Measurements from ENCODE around the gene PEX14.
"Not testable (repeated sequence)": the region's sequence is repeated elsewhere in the genome, so short reads cannot be mapped to it uniquely, and the experiment has no call there.

The PEX14 gene

DNA sequence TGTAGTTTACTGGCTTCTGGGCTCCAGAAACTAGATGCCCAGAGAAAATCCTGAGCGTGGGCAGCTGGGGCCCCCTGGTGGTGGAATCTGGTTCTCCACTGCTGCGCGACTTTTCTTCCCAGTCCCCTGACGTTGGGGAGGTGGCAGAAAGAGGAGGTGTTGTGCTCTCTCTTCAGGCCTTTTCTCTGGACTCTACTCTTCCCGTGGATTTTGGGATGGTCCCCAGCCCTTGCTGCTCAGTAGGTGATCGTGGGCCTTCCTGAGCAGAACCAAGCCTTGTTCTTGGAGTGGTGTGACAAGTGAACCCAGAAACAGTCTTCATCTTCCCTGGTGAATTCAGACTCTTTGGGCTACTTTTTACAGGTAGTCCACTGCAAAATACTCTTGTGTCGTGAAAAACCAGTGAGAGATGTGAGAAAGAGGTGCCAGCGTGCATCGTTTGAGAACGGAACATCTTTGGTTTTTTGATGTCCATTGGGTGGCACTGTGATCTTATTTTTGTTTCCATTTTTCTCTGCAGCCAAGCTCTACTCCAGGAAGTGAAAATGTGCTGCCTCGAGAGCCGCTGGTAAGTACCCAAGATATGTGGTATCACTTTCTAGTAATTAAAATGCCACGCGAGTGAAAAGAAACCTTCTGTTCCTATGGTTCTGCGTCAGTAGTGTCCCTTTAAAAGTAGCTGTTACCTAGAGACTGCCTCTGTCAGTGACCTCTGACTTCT, 20.2 kb downstream of the PEX14 start:
- no peak for DNase-seq (ENCODE audit: low read depth, low spot score)
- Histone ChIP-seq H3K9me3 (ENCODE audit: control insufficient read depth, insufficient read depth, low read length) (no peaks in the 10 kb centered on the region), H3K27ac (ENCODE audit: low read length) (no peak overlapping the region), H3K4me1 (ENCODE audit: control insufficient read depth, insufficient read depth, low read length) (no peaks in the 10 kb centered on the region), H3K27me3 (ENCODE audit: control insufficient read depth, insufficient read depth, low read length) (no peaks in the 10 kb centered on the region), H3K4me3 (ENCODE audit: low read length) (no peak overlapping the region), H3K36me3 (ENCODE audit: control insufficient read depth, insufficient read depth, low read length) (no peaks in the 10 kb centered on the region)
- WGBS (ENCODE audit: insufficient coverage, insufficient read length) = no CpG with 5 or more reads among the region's 15 CpGs

DNA sequence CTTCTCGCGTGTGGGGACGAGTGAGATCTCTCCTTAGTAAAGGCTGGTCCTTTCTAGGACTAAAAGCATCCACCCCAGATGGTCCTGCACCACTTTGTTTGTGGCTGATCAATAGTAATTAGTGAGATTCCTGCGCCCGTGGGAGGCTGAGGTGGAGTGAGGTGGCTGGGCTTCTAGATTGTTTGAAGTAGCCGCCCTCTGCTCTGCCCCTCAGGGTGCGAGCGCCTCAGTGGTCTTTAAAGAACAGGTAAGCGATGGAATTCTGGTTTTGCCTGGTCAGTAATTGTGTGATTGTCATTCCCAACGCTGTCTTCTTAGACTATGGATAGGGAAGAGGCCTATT, 20.7 kb downstream of the PEX14 start:
- Histone ChIP-seq H3K27ac (ENCODE audit: low read length) (no peak overlapping the region), H3K36me3 (ENCODE audit: control insufficient read depth, insufficient read depth, low read length) (no peaks in the 10 kb centered on the region), H3K4me1 (ENCODE audit: control insufficient read depth, insufficient read depth, low read length) (no peaks in the 10 kb centered on the region), H3K9me3 (ENCODE audit: control insufficient read depth, insufficient read depth, low read length) (no peaks in the 10 kb centered on the region), H3K27me3 (ENCODE audit: control insufficient read depth, insufficient read depth, low read length) (no peaks in the 10 kb centered on the region), H3K4me3 (ENCODE audit: low read length) (no peak overlapping the region)
- DNase-seq (ENCODE audit: low read depth, low spot score) = no peak
- WGBS (ENCODE audit: insufficient coverage, insufficient read length) = no CpG with 5 or more reads among the region's 10 CpGs

DNA sequence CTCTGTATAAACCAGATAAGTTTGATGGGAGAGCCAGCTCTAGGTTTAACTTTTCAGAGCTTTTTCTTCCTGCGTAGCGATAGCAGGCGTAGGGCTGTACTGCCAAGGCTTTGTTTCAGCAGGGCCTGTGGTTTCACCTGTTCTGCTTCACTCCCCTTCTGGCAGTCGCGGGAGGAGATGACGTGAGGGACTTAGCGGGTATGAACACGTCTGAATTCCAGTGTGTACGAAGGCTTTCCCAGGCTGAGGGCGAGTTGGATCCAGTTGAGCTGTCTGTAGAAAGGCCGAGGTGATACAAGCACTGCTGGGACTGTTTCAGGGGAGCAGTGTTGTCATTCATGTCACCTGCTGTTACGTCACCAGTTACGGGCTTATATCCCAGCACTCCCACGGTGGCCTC, 21.2 kb downstream of the PEX14 start:
- no peaks in the 10 kb centered on the region for H3K4me1 ChIP-seq (ENCODE audit: control insufficient read depth, insufficient read depth, low read length)
- no peaks in the 10 kb centered on the region for H3K36me3 ChIP-seq (ENCODE audit: control insufficient read depth, insufficient read depth, low read length)
- no peak overlapping the region for H3K4me3 ChIP-seq (ENCODE audit: low read length)
- no peak for DNase-seq (ENCODE audit: low read depth, low spot score)
- WGBS (ENCODE audit: insufficient coverage, insufficient read length) = no CpG with 5 or more reads among the region's 14 CpGs
- no peaks in the 10 kb centered on the region for H3K9me3 ChIP-seq (ENCODE audit: control insufficient read depth, insufficient read depth, low read length)
- H3K27ac ChIP-seq (ENCODE audit: low read length) = no peak overlapping the region
- H3K27me3 ChIP-seq (ENCODE audit: control insufficient read depth, insufficient read depth, low read length) = no peaks in the 10 kb centered on the region

DNA sequence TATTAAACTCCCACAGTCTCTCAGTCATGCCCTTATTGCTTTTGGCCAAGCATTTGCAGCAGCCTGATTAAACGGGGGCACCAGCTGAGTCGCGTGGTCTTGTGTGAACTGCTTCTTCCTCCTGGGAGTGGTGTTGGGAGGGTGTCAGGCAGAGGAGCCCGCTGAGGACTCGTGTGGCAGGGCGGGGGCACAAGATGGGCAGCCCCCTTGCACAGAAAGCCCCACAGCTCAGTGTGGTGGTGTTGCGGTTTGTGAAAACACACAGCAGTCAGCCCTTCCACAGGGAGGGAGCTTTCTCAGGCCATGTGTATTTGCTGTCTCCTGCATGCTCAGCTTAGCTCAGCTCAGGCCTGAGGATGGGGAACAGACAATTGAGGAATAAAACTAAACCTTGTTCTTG, 22.4 kb downstream of the PEX14 start:
- H3K27me3 ChIP-seq (ENCODE audit: control insufficient read depth, insufficient read depth, low read length) = no peaks in the 10 kb centered on the region
- H3K4me3 ChIP-seq (ENCODE audit: low read length) = no peak overlapping the region
- no peaks in the 10 kb centered on the region for H3K9me3 ChIP-seq (ENCODE audit: control insufficient read depth, insufficient read depth, low read length)
- H3K36me3 ChIP-seq (ENCODE audit: control insufficient read depth, insufficient read depth, low read length) = no peaks in the 10 kb centered on the region
- H3K4me1 ChIP-seq (ENCODE audit: control insufficient read depth, insufficient read depth, low read length) = no peaks in the 10 kb centered on the region
- DNase-seq (ENCODE audit: low read depth, low spot score) = no peak
- WGBS (ENCODE audit: insufficient coverage, insufficient read length) = no CpG with 5 or more reads among the region's 7 CpGs
- no peak overlapping the region for H3K27ac ChIP-seq (ENCODE audit: low read length)

DNA sequence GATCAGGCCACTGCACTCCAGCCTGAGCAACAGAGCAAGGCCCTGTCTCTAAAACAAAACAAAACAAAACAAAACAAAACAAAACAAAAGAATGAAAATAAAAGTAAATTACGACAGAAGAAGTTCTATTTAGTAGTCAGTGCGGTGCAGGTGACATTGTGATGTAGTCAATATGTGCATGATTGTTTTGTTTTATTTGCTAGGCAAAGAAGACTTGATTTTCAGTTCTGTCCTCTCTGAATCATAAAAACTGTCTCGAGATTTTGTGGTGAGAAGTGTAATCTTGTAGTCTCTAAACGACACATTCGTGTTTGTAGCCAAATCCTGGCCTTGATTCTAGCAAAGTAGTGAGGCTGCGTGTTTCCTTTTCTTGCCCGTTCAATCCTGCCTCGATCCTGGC, 23.5 kb downstream of the PEX14 start:
- no peaks in the 10 kb centered on the region for H3K27me3 ChIP-seq (ENCODE audit: control insufficient read depth, insufficient read depth, low read length)
- no CpG with 5 or more reads among the region's 8 CpGs for WGBS (ENCODE audit: insufficient coverage, insufficient read length)
- no peaks in the 10 kb centered on the region for H3K9me3 ChIP-seq (ENCODE audit: control insufficient read depth, insufficient read depth, low read length)
- H3K27ac ChIP-seq (ENCODE audit: low read length) = no peak overlapping the region
- no peaks in the 10 kb centered on the region for H3K4me1 ChIP-seq (ENCODE audit: control insufficient read depth, insufficient read depth, low read length)
- no peak overlapping the region for H3K4me3 ChIP-seq (ENCODE audit: low read length)
- H3K36me3 ChIP-seq (ENCODE audit: control insufficient read depth, insufficient read depth, low read length) = no peaks in the 10 kb centered on the region
- no peak for DNase-seq (ENCODE audit: low read depth, low spot score)

DNA sequence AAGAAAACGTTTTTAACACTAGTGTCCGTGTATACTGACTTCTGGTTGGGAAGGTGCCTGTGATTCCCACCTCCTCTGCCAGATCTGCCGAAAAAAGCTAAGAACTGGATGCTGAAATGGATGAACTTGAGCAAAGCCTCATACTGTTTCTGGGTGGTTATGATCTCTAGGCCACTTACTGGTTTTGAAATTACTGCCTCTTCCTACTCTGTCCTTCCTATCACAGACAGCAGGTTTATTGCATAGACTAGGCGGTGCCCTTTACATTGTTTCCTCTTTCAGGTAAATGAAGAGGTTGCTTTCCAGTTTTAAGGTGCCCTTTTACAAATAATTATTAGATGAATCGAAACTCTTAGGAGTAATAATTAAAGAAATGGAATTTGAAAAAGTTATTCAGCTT, 27.5 kb downstream of the PEX14 start:
- no peaks in the 10 kb centered on the region for H3K9me3 ChIP-seq (ENCODE audit: control insufficient read depth, insufficient read depth, low read length)
- DNase-seq (ENCODE audit: low read depth, low spot score) = no peak
- no peaks in the 10 kb centered on the region; the same call in 1 of the 2 replicates for H3K36me3 ChIP-seq (ENCODE audit: control insufficient read depth, insufficient read depth, low read length)
- whole genome bisulfite sequencing (ENCODE audit: insufficient coverage, insufficient read length) = 100% methylated on average over 1 of the region's 5 CpGs
- no peak overlapping the region for H3K27ac ChIP-seq (ENCODE audit: low read length)
- H3K4me1 ChIP-seq (ENCODE audit: control insufficient read depth, insufficient read depth, low read length) = 0 out of 2 replicates have a peak, but pooled peaks cover 1% of the 10 kb centered on the region
- H3K27me3 ChIP-seq (ENCODE audit: control insufficient read depth, insufficient read depth, low read length) = no peaks in the 10 kb centered on the region
- H3K4me3 ChIP-seq (ENCODE audit: low read length) = no peak overlapping the region

DNA sequence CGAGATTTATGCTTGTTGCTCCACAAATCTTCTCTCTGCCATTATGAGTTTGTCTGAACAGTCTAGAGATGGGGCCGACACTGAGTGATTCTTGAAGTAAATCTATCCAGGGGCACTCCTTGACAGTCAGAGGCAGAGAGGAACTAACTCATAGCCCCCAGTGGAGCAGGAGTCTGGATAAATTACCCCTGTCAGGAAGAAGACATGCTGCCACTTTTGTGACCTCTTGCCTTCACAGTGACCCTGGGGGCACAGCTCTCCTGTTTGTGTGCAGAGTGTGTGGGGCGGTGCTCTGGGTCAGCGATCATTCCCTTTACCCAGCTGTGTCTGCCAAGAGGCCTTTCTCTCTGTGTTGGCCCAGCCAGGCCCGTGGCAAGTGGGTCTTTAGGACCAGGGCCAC, 29.5 kb downstream of the PEX14 start:
- Histone ChIP-seq H3K27ac (ENCODE audit: low read length) (no peak overlapping the region), H3K36me3 (ENCODE audit: control insufficient read depth, insufficient read depth, low read length) (no peaks in the 10 kb centered on the region; the same call in 1 of the 2 replicates), H3K9me3 (ENCODE audit: control insufficient read depth, insufficient read depth, low read length) (no peaks in the 10 kb centered on the region), H3K4me3 (ENCODE audit: low read length) (no peak overlapping the region), H3K27me3 (ENCODE audit: control insufficient read depth, insufficient read depth, low read length) (no peaks in the 10 kb centered on the region), H3K4me1 (ENCODE audit: control insufficient read depth, insufficient read depth, low read length) (peaks cover 3% of the 10 kb centered on the region; the same call in 1 of the 2 replicates)
- WGBS (ENCODE audit: insufficient coverage, insufficient read length) = no CpG with 5 or more reads among the region's 5 CpGs
- DNase-seq (ENCODE audit: low read depth, low spot score) = no peak

DNA sequence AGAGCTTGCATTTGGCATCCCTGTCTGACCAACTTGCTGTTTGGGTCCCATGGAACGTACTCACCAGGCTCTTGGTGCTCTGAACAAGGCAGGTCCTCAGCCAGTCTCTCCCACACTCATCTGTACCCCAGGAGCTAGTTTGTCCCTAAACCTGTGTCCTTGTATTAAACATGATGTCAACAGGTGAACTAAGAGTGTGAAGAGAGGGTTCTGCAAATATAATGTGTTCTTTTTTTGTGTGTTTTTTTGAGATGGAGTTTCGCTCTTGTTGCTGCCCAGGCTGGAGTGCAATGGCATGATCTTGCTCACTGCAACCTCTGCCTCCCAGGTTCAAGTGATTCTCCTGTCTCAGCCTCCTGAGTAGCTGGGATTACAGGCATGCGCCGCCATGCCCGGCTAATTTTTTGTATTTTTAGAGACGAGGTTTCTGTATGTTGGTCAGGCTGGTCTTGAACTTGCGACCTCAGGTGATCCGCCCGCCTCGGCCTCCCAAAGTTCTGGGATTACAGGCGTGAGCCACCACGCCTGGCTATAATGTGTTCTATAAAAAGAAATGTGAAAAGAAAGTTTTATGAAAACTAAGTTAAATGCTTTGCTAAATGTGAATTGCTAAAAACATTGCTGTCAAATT, 31.4 kb downstream of the PEX14 start:
- not testable (repeated sequence) for H3K36me3 ChIP-seq (ENCODE audit: control insufficient read depth, insufficient read depth, low read length); H3K4me1 ChIP-seq (ENCODE audit: control insufficient read depth, insufficient read depth, low read length); H3K4me3 ChIP-seq (ENCODE audit: low read length); H3K9me3 ChIP-seq (ENCODE audit: control insufficient read depth, insufficient read depth, low read length); H3K27me3 ChIP-seq (ENCODE audit: control insufficient read depth, insufficient read depth, low read length); DNase-seq (ENCODE audit: low read depth, low spot score); H3K27ac ChIP-seq (ENCODE audit: low read length)
- WGBS (ENCODE audit: insufficient coverage, insufficient read length) = no CpG with 5 or more reads among the region's 12 CpGs

DNA sequence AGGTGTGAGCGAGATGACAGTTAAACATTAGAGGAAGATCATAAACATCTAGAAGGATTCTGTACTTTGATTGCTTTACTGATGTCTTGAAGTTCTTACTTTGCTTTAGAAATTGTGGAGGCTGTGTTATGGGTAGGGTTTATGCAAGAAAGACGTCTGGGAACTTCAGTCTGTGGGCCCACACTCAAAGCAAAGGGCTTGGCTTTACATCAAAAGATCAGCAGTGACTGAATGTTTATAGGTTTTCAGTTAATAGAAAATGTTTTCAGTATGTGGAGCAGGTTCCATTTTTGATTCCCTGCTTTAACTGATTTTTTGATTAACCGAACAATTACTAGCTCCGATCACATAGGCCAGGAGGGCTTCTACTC, 31.9 kb downstream of the PEX14 start:
- H3K4me1 ChIP-seq (ENCODE audit: control insufficient read depth, insufficient read depth, low read length) = peaks cover 5% of the 10 kb centered on the region; the same call in 1 of the 2 replicates
- H3K27me3 ChIP-seq (ENCODE audit: control insufficient read depth, insufficient read depth, low read length) = no peaks in the 10 kb centered on the region

DNA sequence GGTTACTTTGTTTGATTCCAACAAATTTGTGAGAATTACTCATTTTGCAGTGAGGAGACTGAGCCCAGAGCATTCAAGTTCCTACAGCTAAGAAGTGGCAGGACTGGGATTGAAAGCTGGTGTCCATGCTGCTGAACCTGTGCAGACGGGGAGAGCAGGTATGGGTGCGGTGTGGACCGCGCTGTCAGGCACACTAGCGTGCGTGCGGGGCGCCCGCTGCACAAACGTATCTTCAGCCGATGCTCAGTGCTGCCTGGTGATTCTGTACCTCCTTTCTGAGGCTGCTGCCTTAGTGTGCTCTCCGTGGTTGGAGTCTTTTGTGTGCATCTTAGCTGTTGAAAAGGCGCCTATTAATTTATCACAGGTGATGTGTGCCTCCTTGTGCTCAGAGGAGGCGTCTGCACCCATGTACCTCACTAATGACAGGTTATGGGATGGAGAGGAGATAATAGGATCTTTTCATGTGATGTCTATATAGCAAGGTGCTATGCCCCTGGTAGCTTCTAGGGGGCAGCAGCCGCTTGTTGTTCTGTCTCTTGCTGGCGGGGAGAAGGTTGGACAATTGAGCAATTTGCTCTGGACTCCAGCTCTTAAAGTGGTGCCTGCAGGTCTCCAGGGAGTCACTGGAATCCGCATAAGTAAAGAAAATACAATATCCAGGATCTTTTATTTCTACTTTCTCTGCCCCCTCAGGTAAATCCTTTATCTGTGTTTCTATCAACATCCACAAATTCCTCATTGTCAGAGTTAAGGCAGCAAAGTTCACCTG, 32.5 kb downstream of the PEX14 start:
- no peak for DNase-seq (ENCODE audit: low read depth, low spot score)
- no peaks in the 10 kb centered on the region for H3K9me3 ChIP-seq (ENCODE audit: control insufficient read depth, insufficient read depth, low read length)

More for the DNA sequence above, 31.9 kb downstream of the PEX14 start:
- no peaks in the 10 kb centered on the region; the same call in 1 of the 2 replicates for H3K36me3 ChIP-seq (ENCODE audit: control insufficient read depth, insufficient read depth, low read length)
- H3K9me3 ChIP-seq (ENCODE audit: control insufficient read depth, insufficient read depth, low read length) = no peaks in the 10 kb centered on the region
- no peak overlapping the region for H3K27ac ChIP-seq (ENCODE audit: low read length)
- WGBS (ENCODE audit: insufficient coverage, insufficient read length) = no CpG with 5 or more reads among the region's 4 CpGs
- no peak for DNase-seq (ENCODE audit: low read depth, low spot score)
- no peak overlapping the region for H3K4me3 ChIP-seq (ENCODE audit: low read length)

More for the DNA sequence above, 32.5 kb downstream of the PEX14 start:
- Histone ChIP-seq H3K27me3 (ENCODE audit: control insufficient read depth, insufficient read depth, low read length) (no peaks in the 10 kb centered on the region), H3K4me3 (ENCODE audit: low read length) (no peak overlapping the region), H3K4me1 (ENCODE audit: control insufficient read depth, insufficient read depth, low read length) (peaks cover 5% of the 10 kb centered on the region; the same call in 1 of the 2 replicates), H3K36me3 (ENCODE audit: control insufficient read depth, insufficient read depth, low read length) (no peaks in the 10 kb centered on the region; the same call in 1 of the 2 replicates), H3K27ac (ENCODE audit: low read length) (no peak overlapping the region)
- WGBS (ENCODE audit: insufficient coverage, insufficient read length) = no CpG with 5 or more reads among the region's 17 CpGs
